Subcutaneous abdominal adipose tissue (tissue), 5 donors: ENCODE results near the gene FLOT1.

ENCODE experiments used
- H3K27ac ChIP-seq: one replicate; pipeline ENCODE4 v1.7.0; 2013; ENCODE audit warnings: low read depth, mild to moderate bottlenecking, inconsistent platforms, low read length, moderate library complexity
- H3K27me3 ChIP-seq, 5 donors: one replicate each; pipeline ENCODE4 v1.7.0; 2013; ENCODE audit warnings: low read length in 5 of 5, inconsistent platforms in 1 of 5; ENCODE audit not compliant: control insufficient read depth in 5 of 5, insufficient read depth in 4 of 5
- H3K36me3 ChIP-seq, 5 donors: one replicate each; pipeline ENCODE4 v1.7.0; 2013; ENCODE audit warnings: low read length in 5 of 5; ENCODE audit not compliant: control insufficient read depth in 5 of 5, insufficient read depth in 5 of 5
- H3K4me1 ChIP-seq, 5 donors: one replicate each; pipeline ENCODE4 v1.7.0; 2013; ENCODE audit warnings: low read length in 5 of 5, mild to moderate bottlenecking in 3 of 5, moderate library complexity in 1 of 5; ENCODE audit not compliant: control insufficient read depth in 5 of 5, insufficient read depth in 5 of 5
- H3K4me3 ChIP-seq, 5 donors: one replicate each; pipeline ENCODE4 v1.7.0; 2013; ENCODE audit warnings: low read length in 5 of 5, low read depth in 1 of 5
- H3K9ac ChIP-seq, 5 donors: one replicate each; pipeline ENCODE4 v1.7.0; 2013; ENCODE audit warnings: low read length in 5 of 5, mild to moderate bottlenecking in 4 of 5, moderate library complexity in 3 of 5
- H3K9me3 ChIP-seq, 5 donors: one replicate each; pipeline ENCODE4 v1.7.0; 2013; ENCODE audit warnings: low read length in 5 of 5; ENCODE audit not compliant: control insufficient read depth in 5 of 5
- donor health status: healthy.
- donor health status: healthy.
- donor health status: healthy.
- donor health status: healthy.
- donor health status: healthy.

The FLOT1 gene

DNA sequence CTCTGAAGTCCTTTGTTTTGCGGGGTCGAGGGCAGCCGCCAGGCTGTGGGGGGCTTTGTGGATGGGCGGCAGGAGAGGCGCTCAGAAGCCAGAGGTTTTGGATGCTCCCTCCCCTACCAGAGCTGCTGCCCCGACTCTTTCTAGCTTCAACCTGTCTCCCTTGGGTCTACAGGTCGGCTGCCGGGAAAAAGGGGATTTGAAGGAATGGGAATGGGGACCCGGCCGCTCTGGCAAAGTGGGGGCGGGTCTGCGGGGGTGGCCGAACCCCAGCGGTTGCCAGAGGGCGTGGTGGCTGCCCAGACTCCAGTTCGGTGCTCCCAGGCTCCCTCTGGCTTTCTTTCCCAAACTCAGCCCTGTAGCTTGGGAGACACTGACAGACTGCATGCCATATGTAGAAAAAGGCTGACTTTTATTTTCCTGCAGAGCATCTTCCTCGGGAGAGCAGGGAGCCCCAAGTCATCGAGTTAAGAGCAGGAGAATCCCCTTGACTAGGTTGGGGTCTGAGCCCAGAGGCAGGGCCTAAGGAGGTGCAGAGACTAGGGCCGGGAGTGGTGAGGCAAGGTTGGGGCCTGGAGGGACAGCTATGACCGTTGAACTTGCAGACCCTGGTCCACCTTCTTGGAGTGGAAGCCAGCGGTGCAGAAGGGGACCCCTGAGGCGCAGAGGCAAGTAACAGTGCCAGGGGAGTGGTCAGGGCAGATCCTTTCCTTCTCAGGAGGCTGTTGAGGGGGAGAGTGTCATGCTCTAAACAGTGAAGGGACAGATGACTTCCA lies 54.6 kb downstream of the FLOT1 start:
- Histone ChIP-seq H3K36me3 (peaks cover 0 to 3% (median 0%) of the 10 kb centered on the region in 5 donors), H3K27me3 (peaks cover 0 to 9% (median 0%) of the 10 kb centered on the region in 5 donors), H3K9ac (peak overlapping the region; percentile 73 to 97 (median 94)), H3K27ac (peak overlapping the region; percentile 100), H3K4me3 (peak overlapping the region; percentile 71 to 94 (median 77)), H3K4me1 (peaks cover 18 to 76% (median 70%) of the 10 kb centered on the region in 5 donors), H3K9me3 (no peaks in the 10 kb centered on the region)

DNA sequence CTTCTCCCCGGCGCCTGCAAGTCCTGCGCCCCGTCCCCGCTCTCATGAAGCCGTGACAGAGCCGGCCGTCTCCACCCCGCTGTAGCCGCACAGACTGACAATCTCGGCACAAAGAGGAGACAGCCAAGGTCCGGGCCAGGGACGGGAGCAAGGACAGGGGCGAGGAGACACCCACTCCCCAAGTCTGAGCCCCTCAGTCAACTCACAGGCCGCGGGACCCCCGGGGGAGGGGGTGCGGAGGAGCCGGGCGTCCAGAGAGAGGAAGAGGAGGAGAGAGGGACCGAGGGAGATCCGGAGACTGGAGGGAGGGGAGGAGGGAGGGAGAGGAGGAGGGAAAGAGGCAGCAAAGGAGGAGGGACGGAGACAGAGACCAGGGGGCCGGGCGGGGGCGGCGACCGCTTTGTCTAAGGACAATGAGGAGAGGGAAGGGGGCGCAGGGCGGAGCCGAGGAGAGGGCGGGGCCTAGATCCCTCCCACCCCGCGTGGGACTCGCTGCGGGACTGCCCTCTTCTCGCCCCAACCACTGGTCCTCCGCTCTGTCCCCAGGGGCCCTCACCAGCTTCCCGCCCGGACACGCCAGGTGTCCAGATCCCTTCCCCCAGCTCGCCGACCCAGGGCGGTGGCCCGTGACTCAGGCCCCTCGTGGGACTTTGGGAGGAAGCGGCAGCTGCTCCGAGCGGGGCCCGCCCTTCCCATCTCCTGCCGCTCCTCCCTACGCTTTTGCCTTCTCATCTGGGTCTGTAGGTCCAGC lies 55.4 kb downstream of the FLOT1 start:
- H3K27ac ChIP-seq, result peak overlapping the region; percentile 100
- H3K9ac ChIP-seq, result peak overlapping the region; percentile 73 to 97 (median 94)
- H3K4me3 ChIP-seq, result peak overlapping the region; percentile 42 to 94 (median 77)
- H3K4me1 ChIP-seq, result peaks cover 23 to 84% (median 78%) of the 10 kb centered on the region in 5 donors
- no peaks in the 10 kb centered on the region for H3K9me3 ChIP-seq
- peaks cover 0 to 3% (median 0%) of the 10 kb centered on the region in 5 donors for H3K36me3 ChIP-seq
- H3K27me3 ChIP-seq, result peaks cover 0 to 9% (median 0%) of the 10 kb centered on the region in 5 donors

DNA sequence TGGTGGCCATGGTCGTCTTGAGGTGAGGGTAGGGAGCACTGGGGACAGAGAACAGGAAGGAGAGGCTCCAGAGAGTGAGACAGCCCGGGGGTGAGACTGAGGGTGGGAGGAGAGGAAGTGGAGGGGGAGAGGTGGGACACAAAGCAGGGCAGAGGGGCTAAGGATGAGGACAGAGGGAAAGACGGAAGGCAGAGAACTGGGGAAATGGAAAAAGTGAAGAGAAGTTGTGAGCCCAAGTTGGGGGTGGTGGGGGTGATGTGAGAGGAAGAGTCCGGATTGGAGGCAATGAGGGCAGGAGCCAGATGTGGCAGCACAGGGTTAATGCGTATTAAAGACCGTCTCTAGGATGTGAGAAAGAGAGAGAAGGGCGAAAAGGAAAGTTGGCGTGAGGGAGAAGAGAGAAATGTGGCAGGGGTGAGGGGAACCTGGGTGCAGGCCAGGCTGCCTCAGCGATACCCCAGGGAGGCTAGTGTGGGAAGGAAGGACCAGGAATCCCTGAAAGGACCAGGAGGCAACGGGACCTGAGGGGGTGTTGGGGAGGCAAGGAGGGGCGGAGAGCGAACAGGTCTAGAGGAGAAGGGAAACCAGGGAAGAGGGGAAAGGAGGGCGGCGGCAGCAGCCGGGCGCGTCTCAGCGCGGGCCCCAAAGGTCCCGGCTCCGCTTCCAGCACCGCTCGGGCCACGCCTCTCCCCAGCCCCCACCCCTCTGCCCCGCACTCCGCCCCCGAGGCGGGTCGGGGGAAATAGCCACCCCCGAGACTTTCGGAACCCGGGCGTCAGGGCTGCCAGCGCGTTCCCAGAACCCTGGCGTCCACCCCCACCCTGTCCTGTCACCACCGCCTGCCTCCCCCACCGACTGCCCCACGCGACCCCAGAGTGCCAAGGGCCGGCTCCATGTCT lies 56.2 kb downstream of the FLOT1 start, which contains the start of gene PPP1R18:
TSS of gene PPP1R18 (minus strand) at position 637 of the 899 bp plus-strand sequence. CDS start at position 10, 627 bp downstream.
- H3K4me3 ChIP-seq, result peak within 1 kb of the TSS; percentile 75 to 97 (median 85)
- H3K36me3 ChIP-seq, result peaks cover 0 to 7% (median 0%) of the 10 kb centered on the region in 5 donors
- peaks cover 24 to 87% (median 81%) of the 10 kb centered on the region in 5 donors for H3K4me1 ChIP-seq
- H3K9ac ChIP-seq, result peak within 1 kb of the TSS; percentile 94 to 99 (median 97)
- H3K9me3 ChIP-seq, result no peaks in the 10 kb centered on the region
- H3K27ac ChIP-seq, result peak within 1 kb of the TSS; percentile 100
- H3K27me3 ChIP-seq, result peaks cover 0 to 9% (median 0%) of the 10 kb centered on the region in 5 donors

DNA sequence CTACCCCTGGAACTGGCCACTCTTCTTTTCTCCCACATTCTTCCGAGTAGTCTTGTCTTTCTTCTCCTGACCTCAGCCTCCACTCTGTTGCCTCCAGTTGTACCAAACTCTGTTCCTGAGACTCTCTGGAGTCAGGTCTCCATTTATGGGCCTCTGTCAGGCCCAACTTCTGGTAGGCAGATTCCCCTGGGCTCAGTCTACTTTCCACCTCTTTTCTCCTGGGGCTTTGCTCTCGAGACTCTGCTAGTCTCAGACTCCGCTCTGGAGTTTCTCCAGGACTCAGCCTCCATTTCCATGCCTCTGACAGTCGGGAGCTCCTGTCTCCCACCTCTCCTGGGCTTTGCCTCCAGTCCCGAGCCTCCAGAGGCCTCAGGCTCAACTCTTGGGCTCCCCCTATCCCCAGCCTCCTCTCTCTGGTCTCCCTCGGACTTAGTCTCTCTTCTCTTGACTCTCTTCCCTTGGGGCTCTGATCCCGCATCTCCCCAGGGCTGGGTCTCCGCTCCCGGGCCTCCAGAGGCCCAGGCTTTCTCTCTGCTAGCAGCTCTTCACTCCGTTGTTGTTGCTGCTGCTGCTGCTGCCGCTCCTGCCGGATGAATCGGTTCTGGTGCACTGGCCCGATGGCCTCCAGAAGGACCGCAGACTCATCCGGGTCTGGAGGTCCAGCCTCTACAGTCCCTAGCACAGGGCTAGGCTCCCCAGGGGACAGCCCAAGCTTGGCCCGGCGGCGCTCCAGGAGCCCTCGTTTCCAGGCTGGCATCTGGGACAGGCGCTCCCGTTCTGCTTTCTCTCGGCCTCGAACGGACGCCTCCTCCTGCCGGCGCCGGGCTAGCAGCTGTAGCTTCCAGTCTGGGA lies 57.1 kb downstream of the FLOT1 start:
- Histone ChIP-seq H3K4me3 (peak overlapping the region; percentile 75 to 97 (median 85)), H3K9ac (peak overlapping the region; percentile 80 to 99 (median 90)), H3K27ac (peak overlapping the region; percentile 100), H3K9me3 (no peaks in the 10 kb centered on the region), H3K27me3 (peaks cover 0 to 9% (median 0%) of the 10 kb centered on the region in 5 donors), H3K36me3 (peaks cover 0 to 10% (median 4%) of the 10 kb centered on the region in 5 donors), H3K4me1 (peaks cover 24 to 88% (median 86%) of the 10 kb centered on the region in 5 donors)

DNA sequence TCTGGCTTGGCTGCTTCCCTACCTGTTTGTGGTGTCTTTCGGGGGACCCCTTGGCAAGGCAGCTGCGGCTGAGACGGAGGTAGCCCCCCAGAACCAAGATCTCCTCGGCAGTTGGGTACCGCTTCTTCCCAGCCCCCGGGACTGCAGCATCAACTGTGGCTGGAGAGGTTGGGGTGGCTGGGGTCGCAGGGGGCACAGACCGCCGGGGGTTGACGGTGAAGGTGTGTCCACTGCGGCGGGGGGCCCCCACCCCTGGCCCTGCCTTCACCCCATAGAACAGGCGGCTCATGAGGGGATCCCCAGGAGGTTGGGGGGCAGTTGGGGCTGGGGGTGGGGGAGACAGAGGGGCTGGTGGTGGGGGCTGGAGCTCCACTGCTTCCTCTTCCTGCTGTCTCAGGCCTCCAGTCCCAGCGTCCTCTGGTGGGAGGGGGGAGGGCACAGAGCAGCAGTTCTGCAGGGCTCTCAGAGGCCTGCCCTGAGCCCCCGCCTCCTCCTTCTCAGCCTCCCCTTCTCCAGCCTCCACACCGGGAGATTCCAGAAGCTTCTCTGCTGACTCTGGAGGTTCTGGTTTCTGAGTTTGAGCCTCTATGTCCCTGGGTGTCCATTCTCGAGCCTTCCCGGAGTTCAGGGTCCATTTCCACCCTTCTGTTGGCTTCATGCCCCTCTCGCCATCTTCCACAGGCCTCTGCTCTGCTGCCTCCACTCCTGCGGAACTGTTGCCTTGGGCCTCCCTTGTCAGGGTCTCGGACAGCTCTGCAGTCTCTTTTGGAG lies 57.9 kb downstream of the FLOT1 start:
- peaks cover 24 to 88% (median 86%) of the 10 kb centered on the region in 5 donors for H3K4me1 ChIP-seq

DNA sequence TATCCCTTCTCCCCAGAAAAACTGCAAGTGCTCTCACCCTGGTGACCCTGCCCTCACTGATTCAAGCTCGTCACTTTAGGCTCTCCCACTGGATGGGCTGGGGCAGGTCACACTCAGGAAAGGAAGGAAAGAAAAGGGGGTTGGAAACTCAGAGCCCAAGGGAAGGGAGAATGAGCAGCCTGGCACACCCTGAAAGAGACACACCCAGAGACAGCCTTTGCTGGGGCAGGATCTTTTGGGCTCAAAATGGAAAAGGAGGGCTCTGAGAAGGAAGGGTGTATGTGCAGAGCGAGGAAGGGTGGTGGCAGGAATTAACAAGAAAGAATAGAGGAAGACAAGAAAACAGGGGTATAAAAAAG lies 58.5 kb downstream of the FLOT1 start:
- peaks cover 24 to 87% (median 86%) of the 10 kb centered on the region in 5 donors for H3K4me1 ChIP-seq
- H3K4me3 ChIP-seq, result peak overlapping the region; percentile 75 to 94 (median 85)

More for the DNA sequence above, 57.9 kb downstream of the FLOT1 start:
- peak overlapping the region; percentile 100 for H3K27ac ChIP-seq
- peaks cover 0 to 9% (median 0%) of the 10 kb centered on the region in 5 donors for H3K27me3 ChIP-seq
- H3K36me3 ChIP-seq, result peaks cover 0 to 15% (median 9%) of the 10 kb centered on the region in 5 donors
- no peaks in the 10 kb centered on the region for H3K9me3 ChIP-seq
- H3K9ac ChIP-seq, result peak overlapping the region; percentile 88 to 99 (median 91)
- H3K4me3 ChIP-seq, result peak overlapping the region; percentile 75 to 94 (median 85)

DNA sequence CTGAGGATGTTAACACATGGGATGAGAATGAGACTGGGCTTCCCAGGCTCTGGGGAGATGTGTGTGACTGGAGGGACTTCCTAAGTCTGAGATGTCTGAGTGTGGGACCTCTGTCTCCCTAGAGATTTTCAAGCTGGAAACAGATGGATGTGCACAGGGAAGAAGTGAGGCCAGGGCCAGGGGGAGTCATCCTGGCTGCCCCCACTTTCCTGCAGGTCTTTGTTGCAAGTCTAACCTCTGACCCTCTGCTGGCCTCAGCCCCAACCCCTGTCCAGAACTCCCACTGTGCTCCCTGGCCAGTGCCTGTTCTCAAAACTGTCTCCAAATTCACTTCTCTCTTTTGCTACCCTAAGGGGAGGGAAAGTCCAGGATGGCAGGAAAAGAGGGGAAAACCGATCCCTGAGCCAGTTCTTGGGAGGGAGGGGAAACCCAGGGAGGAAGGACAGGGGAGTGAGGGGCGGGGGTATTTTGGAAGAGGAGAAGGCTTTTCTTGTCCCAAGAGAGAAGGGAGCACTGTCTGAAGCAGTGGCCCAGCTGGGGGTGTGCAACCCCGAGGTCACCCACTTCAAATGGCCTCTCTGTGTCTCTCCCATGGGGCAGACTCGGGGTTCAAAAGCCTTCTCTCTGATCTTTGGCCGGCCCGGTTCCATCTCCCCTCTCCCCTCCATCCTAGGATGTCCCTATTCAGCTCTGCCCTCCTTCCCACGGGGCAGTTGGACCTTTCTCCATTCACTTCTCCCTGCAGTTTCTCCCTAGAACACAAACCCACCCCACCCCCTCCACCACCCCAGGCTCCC lies 59.1 kb downstream of the FLOT1 start:
- peak overlapping the region; percentile 78 to 93 (median 88) for H3K9ac ChIP-seq
- H3K36me3 ChIP-seq, result peaks cover 0 to 21% (median 14%) of the 10 kb centered on the region in 5 donors
- peaks cover 0 to 9% (median 0%) of the 10 kb centered on the region in 5 donors for H3K27me3 ChIP-seq
- peaks cover 24 to 85% (median 81%) of the 10 kb centered on the region in 5 donors for H3K4me1 ChIP-seq
- no peaks in the 10 kb centered on the region for H3K9me3 ChIP-seq
- peak overlapping the region; percentile 75 to 94 (median 85) for H3K4me3 ChIP-seq
- H3K27ac ChIP-seq, result peak overlapping the region; percentile 100

More for the DNA sequence above, 58.5 kb downstream of the FLOT1 start:
- Histone ChIP-seq H3K9ac (peak overlapping the region; percentile 78 to 93 (median 88)), H3K36me3 (peaks cover 0 to 16% (median 9%) of the 10 kb centered on the region in 5 donors), H3K27ac (peak overlapping the region; percentile 100), H3K9me3 (no peaks in the 10 kb centered on the region), H3K27me3 (peaks cover 0 to 9% (median 0%) of the 10 kb centered on the region in 5 donors)
